ENCODE data around the gene ACTR5.
"Not testable (repeated sequence)": the region's sequence is repeated elsewhere in the genome, so short reads cannot be mapped to it uniquely, and the experiment has no call there.

Gene ACTR5

GRCh38 chr20:38764567-38765318 is 16.5 kb downstream of the ACTR5 start:
- DNase-seq (ENCODE audit: low read depth in 2 of 2), result peak; percentile 43 to 51

- DNase-seq (ENCODE audit: low read depth in 2 of 2), result no peak
Observed at GRCh38 chr20:38766071-38766470, 17.8 kb downstream of the ACTR5 start.

- no peak for DNase-seq (ENCODE audit: low read depth in 2 of 2)
Observed at GRCh38 chr20:38769376-38770295, 21.4 kb downstream of the ACTR5 start.

- DNase-seq (ENCODE audit: low read depth in 2 of 2), result no peak
Observed at GRCh38 chr20:38770546-38770945, 22.3 kb downstream of the ACTR5 start.

- DNase-seq (ENCODE audit: low read depth in 2 of 2), result no peak
Observed at GRCh38 chr20:38770970-38771369, 22.7 kb downstream of the ACTR5 start.

GRCh38 chr20:38771621-38772020 is 23.4 kb downstream of the ACTR5 start:
- DNase-seq (ENCODE audit: low read depth in 2 of 2), result no peak

GRCh38 chr20:38774167-38774566 is 25.9 kb downstream of the ACTR5 start:
- no peak for DNase-seq (ENCODE audit: low read depth in 2 of 2)

GRCh38 chr20:38776363-38776762 is 28.1 kb downstream of the ACTR5 start:
- DNase-seq (ENCODE audit: low read depth in 2 of 2), result no peak

- no peak for DNase-seq (ENCODE audit: low read depth in 2 of 2)
Observed at GRCh38 chr20:38779247-38780097, 31.2 kb downstream of the ACTR5 start.

GRCh38 chr20:38782275-38782674 is 34.0 kb downstream of the ACTR5 start:
- DNase-seq (ENCODE audit: low read depth in 2 of 2), result no peak

- no peak for DNase-seq (ENCODE audit: low read depth in 2 of 2)
Observed at GRCh38 chr20:38787870-38788269, 39.6 kb downstream of the ACTR5 start.

- no peak for DNase-seq (ENCODE audit: low read depth in 2 of 2)
Observed at GRCh38 chr20:38789503-38790199, 41.4 kb downstream of the ACTR5 start.

GRCh38 chr20:38790200-38791053 is 42.2 kb downstream of the ACTR5 start:
- DNase-seq (ENCODE audit: low read depth in 2 of 2), result no peak

- DNase-seq (ENCODE audit: low read depth in 2 of 2), result no peak
Observed at GRCh38 chr20:38791291-38791690, 43.0 kb downstream of the ACTR5 start.

- DNase-seq (ENCODE audit: low read depth in 2 of 2), result no peak
Observed at GRCh38 chr20:38791940-38792339, 43.7 kb downstream of the ACTR5 start.

GRCh38 chr20:38794057-38794456 is 45.8 kb downstream of the ACTR5 start:
- not testable (repeated sequence) for DNase-seq (ENCODE audit: low read depth in 2 of 2)

GRCh38 chr20:38798266-38798665 is 50.0 kb downstream of the ACTR5 start:
- no peak for DNase-seq (ENCODE audit: low read depth in 2 of 2)

GRCh38 chr20:38799203-38799602 is 50.9 kb downstream of the ACTR5 start:
- no peak for DNase-seq (ENCODE audit: low read depth in 2 of 2)

- DNase-seq (ENCODE audit: low read depth in 2 of 2), result no peak
Observed at GRCh38 chr20:38800882-38801281, 52.6 kb downstream of the ACTR5 start.

GRCh38 chr20:38804221-38804620 is 56.0 kb downstream of the ACTR5 start:
- DNase-seq (ENCODE audit: low read depth in 2 of 2), result no peak

Data from fibroblast of skin of left quadriceps (primary cell).